ENCODE measurements around the gene USP48.

The USP48 gene

GRCh38 chr1:21669258-21670058, 113.5 kb downstream of the USP48 start, which contains the start of gene RAP1GAP:
Gene RAP1GAP (minus strand): TSS chr1:21669357. CDS start chr1:21620032, 49,325 bp downstream.
- DNase-seq (ENCODE audit: low read depth in 1 of 2, low spot score in 1 of 2): no peak

DNA sequence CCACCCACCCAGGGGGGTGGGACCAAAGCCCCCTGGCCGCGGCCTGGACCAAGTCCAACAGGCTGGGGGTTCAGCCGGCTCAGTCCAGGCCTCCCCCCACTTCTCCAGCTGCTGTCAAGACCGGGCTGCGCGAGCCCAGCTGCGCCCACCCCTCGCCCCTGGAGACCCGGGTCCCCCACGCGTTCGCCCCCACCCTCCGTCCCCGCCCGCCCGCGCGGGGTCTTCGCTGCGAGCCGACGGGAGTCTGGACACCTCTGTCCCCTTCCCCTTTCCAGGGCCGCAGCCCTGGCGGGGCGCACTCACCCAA, 114.0 kb downstream of the USP48 start:
- no peak for DNase-seq (ENCODE audit: low read depth in 1 of 2, low spot score in 1 of 2)

DNA sequence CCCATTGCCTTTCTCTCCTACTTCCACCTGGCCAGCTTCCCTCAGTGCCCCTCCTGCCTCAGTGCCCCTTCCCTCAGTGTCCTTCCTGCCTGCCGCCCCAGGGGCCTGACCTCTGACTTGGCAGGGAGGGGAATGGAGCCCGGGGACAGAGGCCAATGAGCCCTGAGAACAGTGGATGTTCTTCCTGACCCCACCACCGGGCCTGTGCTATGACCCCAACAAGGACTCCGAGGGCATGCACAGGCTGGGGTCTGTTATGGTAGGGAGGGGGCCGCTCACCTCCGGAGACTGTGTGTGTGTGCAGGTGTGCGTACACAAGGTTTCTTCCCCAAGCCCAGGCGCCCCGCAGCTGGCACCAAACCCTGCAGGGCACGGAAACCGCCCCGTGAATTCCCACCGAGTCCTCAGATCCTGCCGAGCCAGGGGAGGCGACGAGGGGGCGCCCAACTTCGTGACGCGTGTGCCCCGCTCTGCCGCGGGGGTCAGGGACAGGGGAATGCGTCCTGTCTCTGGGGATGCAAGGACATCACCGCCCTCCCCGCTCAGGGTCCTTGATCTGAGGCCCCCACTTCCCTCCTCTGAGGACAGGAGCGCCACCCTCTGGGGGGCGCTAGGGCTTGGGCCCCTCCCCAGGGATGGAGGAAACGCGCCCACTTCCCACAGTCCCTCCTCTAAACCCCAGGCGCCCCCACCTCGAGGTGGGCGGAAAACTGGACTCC, 114.6 kb downstream of the USP48 start:
- DNase-seq (ENCODE audit: low read depth in 1 of 2, low spot score in 1 of 2): no peak

- no peak for DNase-seq (ENCODE audit: low read depth in 1 of 2, low spot score in 1 of 2)
Measured at GRCh38 chr1:21667348-21668231, 115.4 kb downstream of the USP48 start.

GRCh38 chr1:21666576-21667320, 116.2 kb downstream of the USP48 start:
- no peak for DNase-seq (ENCODE audit: low read depth in 1 of 2, low spot score in 1 of 2)

GRCh38 chr1:21665711-21666575, 117.0 kb downstream of the USP48 start:
- no peak for DNase-seq (ENCODE audit: low read depth in 1 of 2, low spot score in 1 of 2)

DNA sequence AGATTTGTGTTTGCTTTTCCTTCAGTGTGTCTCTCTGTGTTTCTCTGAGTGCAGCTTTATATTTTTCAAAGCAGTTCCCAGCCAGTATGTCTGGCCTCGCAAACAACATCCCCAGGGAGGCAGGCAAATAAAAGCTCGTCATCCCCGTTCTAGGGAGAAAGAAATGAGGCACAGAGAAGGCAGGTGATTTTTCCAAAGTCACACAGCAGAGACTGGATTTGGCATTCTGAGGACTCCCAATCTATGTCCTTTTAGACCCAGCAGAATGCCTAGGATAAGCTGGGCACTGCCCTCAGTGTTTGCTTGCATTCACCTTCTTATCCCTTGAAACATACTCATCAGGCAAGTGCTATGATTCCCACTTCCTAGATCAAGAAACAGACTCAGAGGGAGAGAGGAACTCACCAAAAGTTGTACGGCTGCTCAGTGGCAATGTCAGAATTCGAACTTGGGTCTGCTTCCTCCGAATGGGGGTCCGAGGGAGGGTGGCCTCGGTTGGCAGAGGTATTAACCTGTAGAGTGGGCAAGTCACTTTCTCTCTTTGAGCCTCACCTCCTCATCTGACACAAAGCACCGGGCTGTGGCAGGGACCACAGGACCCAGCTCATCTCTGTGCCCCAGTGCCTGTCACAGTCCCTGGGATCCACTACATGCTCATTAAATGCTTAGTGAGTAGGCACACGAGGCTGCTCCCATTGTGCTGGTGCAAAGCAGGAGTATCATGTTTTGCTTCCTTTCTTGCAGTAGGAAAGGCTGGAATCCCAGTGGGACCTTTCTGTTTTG, 118.0 kb downstream of the USP48 start:
- DNase-seq (ENCODE audit: low read depth in 1 of 2, low spot score in 1 of 2): no peak

DNA sequence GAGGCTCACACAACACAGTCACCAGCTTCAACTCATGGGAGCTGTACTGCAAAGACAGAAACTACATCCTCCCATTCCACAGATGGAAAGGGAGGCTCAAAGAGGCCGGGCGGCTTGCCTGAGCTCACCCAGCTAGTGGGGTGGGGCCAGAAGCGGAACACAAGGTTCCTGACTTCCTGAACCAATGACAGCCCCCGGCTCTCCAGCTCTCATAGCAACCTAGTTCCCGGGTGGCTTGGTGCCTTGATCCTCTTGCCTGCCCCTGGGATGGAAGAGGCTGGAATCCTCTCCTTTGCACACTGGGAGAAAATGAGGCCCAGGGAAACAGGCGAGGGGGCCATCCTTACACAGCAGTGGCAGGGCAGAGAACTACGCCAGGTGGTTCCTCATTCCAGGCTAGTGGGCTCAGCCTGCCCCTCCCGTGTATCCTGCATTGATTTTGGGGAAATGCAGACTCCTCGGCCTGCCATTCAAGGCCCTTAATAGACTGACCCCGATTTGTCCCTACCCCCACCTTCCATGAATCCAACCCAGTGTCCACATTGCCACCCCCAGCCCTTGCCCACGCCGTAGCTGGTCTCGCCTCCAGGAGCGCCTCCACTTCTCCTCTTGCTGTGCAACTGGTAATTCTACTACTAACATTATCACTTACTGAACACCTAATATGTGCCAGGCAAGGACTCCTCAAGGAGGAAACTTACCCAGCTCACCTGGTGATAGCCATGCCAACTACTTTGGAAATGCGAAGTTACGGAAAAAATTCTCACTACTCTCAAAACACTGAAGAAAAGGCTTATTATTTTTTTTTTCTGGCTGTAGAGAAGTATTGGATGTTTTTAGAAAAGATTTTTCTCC, 118.8 kb downstream of the USP48 start:
- DNase-seq (ENCODE audit: low read depth in 1 of 2, low spot score in 1 of 2): no peak

DNA sequence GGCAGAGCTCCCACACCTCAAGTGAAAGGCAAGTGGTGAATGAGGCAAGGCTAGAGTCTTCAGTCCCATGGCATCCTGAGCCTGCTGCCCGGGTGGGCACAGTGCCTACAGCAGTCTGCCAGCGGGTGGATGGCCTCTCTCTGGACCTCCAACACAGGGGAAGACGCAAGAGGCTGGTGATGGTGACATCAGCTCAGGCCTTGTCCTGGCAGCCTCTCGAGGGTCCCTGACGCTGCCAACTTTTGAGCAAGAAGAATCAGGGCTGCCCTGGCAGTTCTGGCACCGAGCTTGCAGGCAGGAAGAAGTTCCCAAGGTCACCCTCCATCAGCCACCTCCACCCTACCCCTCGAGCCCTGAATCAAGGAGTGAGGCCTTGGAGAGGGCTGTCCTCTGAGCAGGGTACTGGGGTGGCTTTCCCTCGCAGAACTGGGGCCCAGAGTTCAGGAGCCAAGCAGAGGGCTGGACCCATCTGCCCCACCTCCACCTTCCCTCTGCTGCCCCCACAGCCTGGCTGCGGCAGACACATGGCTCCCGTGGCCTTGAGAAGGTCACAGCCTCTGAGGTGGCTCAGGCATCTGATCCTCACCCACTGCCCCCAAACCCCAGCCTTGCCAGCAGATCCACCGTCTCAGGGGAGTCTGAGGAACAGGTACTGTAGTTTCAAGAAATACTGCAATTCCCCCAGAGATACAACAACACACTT, 119.5 kb downstream of the USP48 start:
- DNase-seq (ENCODE audit: low read depth in 1 of 2, low spot score in 1 of 2): no peak

DNA sequence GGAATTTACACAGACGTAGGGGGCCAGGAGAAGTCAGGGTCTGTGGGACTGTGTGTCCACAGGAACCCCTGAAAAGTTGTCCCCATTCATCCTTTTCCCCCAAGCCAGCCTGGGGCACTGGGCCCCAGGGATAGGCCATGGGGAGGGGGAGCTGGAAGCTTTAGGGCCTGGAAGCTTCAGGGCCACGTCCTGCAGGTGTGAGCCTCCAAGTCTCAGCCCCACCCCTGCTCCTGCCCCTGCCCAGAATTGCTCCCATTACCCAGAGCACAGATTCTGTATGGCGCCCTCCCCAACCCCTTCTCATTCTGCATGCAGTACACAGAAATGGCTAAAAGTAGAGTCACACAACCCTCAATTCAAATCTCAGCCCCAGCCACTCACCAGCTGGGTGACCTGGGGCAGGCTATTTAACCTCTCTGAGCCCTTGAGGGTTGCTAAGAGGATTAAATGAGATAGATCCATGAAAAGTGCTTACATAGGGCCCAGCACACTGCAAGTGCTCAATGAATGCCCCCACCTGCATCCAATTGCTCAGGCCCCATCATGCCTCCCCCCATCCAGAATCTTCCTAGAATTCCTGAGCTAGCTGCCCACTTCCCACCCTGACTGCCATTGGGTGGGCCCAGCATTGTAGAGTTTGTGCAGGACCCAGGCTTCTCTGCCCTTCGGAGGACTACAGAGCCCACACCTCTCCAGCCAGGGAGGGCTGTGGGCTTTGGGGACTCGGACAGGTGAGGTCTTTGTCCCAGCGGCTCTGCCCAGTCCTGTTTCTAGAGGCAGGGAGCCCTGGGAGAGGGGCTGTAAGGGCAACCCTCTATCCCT, 120.3 kb downstream of the USP48 start:
- DNase-seq (ENCODE audit: low read depth in 1 of 2, low spot score in 1 of 2): no peak

GRCh38 chr1:21661886-21662285, 121.1 kb downstream of the USP48 start:
- DNase-seq (ENCODE audit: low read depth in 1 of 2, low spot score in 1 of 2): no peak

DNA sequence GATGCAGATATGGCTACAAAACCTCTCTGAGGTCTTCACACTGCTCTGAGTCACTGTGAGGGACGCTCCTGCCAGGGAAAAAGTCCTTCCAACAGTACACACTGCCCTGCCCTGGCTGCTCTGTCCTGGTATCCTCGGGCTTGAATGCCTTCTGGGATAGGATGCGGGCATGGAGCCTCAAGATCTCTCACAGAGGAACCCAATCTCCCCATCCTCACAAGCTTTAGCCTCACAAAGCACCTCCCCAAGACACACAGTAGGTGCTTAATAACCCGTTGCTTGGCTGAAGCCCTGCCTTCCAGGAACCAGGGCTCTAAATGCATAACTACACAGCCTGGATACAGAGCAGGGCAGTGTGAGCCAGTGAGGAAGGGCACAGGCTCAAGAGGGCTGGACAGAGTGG, 123.0 kb downstream of the USP48 start:
- no peak for DNase-seq (ENCODE audit: low read depth in 1 of 2, low spot score in 1 of 2)

DNA sequence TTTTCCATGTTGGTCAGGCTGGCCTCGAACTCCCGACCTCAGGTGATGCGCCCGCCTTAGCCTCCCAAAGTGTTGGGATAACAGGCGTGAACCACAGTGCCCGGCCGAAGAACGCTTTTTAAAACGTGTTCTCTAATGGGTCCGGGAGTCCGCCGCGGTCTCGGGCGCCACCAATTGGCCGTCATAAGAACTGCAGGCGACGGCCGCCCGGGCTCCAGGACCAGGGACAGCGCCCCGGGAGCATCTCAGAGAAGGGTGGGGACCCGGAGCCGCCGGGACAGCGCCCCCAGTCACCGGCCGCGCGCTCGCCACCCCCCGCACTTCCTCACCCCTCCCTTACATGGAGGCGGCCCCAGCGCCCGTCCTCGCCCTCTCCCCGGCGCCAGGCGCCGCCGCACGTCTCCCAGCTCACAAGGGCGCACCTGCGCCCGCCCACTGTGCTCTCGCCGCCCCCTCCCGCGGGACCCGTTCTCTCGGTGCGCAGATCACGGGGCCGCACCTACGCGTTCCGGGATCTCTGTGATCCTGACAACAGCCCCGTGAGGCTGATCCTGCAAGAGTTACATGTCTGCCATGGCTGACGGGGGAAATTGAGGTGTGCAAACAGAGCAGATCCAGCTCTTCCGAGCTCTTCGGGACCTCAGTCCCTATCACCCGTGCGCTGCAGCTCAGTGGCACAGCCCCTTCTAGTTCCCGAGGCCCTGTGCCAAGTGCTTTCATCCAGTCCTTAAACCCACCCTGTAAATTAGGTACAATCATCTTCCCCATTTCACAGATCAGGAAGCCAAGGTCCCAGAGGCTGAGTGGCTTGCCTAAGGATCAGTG, 123.6 kb downstream of the USP48 start:
- DNase-seq (ENCODE audit: low read depth in 1 of 2, low spot score in 1 of 2): peak; percentile 59 to 70

- no peak for DNase-seq (ENCODE audit: low read depth in 1 of 2, low spot score in 1 of 2)
Measured at GRCh38 chr1:21657456-21658190, 125.3 kb downstream of the USP48 start.

GRCh38 chr1:21655748-21656147, 127.2 kb downstream of the USP48 start:
- DNase-seq (ENCODE audit: low read depth in 1 of 2, low spot score in 1 of 2): no peak
